ENCODE results near the gene MFN2.
A peak's percentile ranks its signal among the peaks of the same experiment; 100 is the strongest.

MFN2 gene

GRCh38 chr1:11960715-11961114 lies 19.5 kb upstream of the MFN2 start:
- DNase-seq (ENCODE audit: low spot score), result no peak

- peak; percentile 75 for DNase-seq (ENCODE audit: low spot score)
These were observed 19.0 kb upstream of the MFN2 start for GRCh38 chr1:11961230-11961629.

- DNase-seq (ENCODE audit: low spot score), result no peak
These were observed 16.6 kb upstream of the MFN2 start for GRCh38 chr1:11963622-11964021.

- DNase-seq (ENCODE audit: low spot score), result no peak
These were observed 15.6 kb upstream of the MFN2 start for GRCh38 chr1:11964656-11965055.

- DNase-seq (ENCODE audit: low spot score), result no peak
These were observed 13.2 kb upstream of the MFN2 start for GRCh38 chr1:11967028-11967547.

GRCh38 chr1:11970441-11971185 lies 9.6 kb upstream of the MFN2 start:
- no peak for DNase-seq (ENCODE audit: low spot score)

- no peak for DNase-seq (ENCODE audit: low spot score)
These were observed 2.6 kb upstream of the MFN2 start for GRCh38 chr1:11977625-11978024.

GRCh38 chr1:11978301-11978700 lies 1.9 kb upstream of the MFN2 start:
- no peak for DNase-seq (ENCODE audit: low spot score)

GRCh38 chr1:11979028-11979850 lies 1.0 kb upstream of the MFN2 start:
- DNase-seq (ENCODE audit: low spot score), result no peak

- DNase-seq (ENCODE audit: low spot score), result no peak
These were observed 380 bp downstream of the MFN2 start for GRCh38 chr1:11980676-11980972.

GRCh38 chr1:11981378-11982009 lies 1.2 kb downstream of the MFN2 start:
- DNase-seq (ENCODE audit: low spot score), result no peak

- DNase-seq (ENCODE audit: low spot score), result no peak
These were observed 1.8 kb downstream of the MFN2 start for GRCh38 chr1:11982010-11982392.

- no peak for DNase-seq (ENCODE audit: low spot score)
These were observed 3.9 kb downstream of the MFN2 start for GRCh38 chr1:11984121-11984520.

GRCh38 chr1:11984576-11984975 lies 4.3 kb downstream of the MFN2 start:
- DNase-seq (ENCODE audit: low spot score), result no peak

GRCh38 chr1:11985171-11985570 lies 4.9 kb downstream of the MFN2 start:
- no peak for DNase-seq (ENCODE audit: low spot score)

GRCh38 chr1:11985851-11986250 lies 5.6 kb downstream of the MFN2 start:
- no peak for DNase-seq (ENCODE audit: low spot score)

- no peak for DNase-seq (ENCODE audit: low spot score)
These were observed 9.4 kb downstream of the MFN2 start for GRCh38 chr1:11989669-11990068.

GRCh38 chr1:11990303-11991032 lies 10.2 kb downstream of the MFN2 start:
- no peak for DNase-seq (ENCODE audit: low spot score)

GRCh38 chr1:11991969-11992676 lies 11.9 kb downstream of the MFN2 start:
- DNase-seq (ENCODE audit: low spot score), result no peak

- DNase-seq (ENCODE audit: low spot score), result no peak
These were observed 17.0 kb downstream of the MFN2 start for GRCh38 chr1:11997081-11997850.

GRCh38 chr1:11998636-11999035 lies 18.4 kb downstream of the MFN2 start:
- no peak for DNase-seq (ENCODE audit: low spot score)
